KMS-11 (cell line): ENCODE data around the gene CSTF2.
"Not testable (repeated sequence)": the region's sequence is repeated elsewhere in the genome, so short reads cannot be mapped to it uniquely, and the experiment has no call there.

Experiments used
- H2AFZ ChIP-seq: fragments of 200-600 bp; sonication (generic); 2 replicates; pipeline ENCODE4 v1.6.1; 2016; ENCODE audit warnings: antibody characterized with exemption, mixed run types, low read depth
- H3K27ac ChIP-seq: fragments of 200-600 bp; sonication (generic); 2 replicates; pipeline ENCODE4 v1.6.1; 2016; ENCODE audit warnings: mild to moderate bottlenecking, mixed run types
- H3K27me3 ChIP-seq: fragments of 200-600 bp; sonication (generic); 2 replicates; pipeline ENCODE4 v1.6.1; 2017; ENCODE audit warnings: mild to moderate bottlenecking, low read depth, mixed run types, moderate library complexity; ENCODE audit not compliant: insufficient read depth
- H3K36me3 ChIP-seq: fragments of 200-600 bp; sonication (generic); 2 replicates; pipeline ENCODE4 v1.6.1; 2017; ENCODE audit warnings: mild to moderate bottlenecking, mixed run types; ENCODE audit not compliant: insufficient read depth
- H3K4me1 ChIP-seq: fragments of 200-600 bp; sonication (generic); 2 replicates; pipeline ENCODE4 v1.6.1; 2016; ENCODE audit warnings: mild to moderate bottlenecking, low read depth, mixed run types; ENCODE audit not compliant: poor library complexity, severe bottlenecking
- H3K4me2 ChIP-seq: fragments of 200-600 bp; sonication (generic); 2 replicates; pipeline ENCODE4 v1.7.0; 2016; ENCODE audit warnings: mild to moderate bottlenecking, mixed run types
- H3K4me3 ChIP-seq: fragments of 200-600 bp; sonication (generic); IDR thresholded peaks from 2 replicates; pipeline ENCODE4 v1.6.1; 2017; ENCODE audit warnings: low read depth, low read length, mixed read lengths; ENCODE audit not compliant: insufficient read depth
- H3K79me2 ChIP-seq: fragments of 200-600 bp; sonication (generic); 2 replicates; pipeline ENCODE4 v1.6.1; 2016; ENCODE audit warnings: low read depth, mixed run types; ENCODE audit not compliant: insufficient read depth
- H3K9ac ChIP-seq: fragments of 200-600 bp; sonication (generic); 2 replicates; pipeline ENCODE4 v1.6.1; 2016; ENCODE audit warnings: mild to moderate bottlenecking, mixed run types
- H4K20me1 ChIP-seq: fragments of 200-600 bp; sonication (generic); 2 replicates; pipeline ENCODE4 v1.6.1; 2016; ENCODE audit warnings: mild to moderate bottlenecking, mixed run types; ENCODE audit not compliant: insufficient read depth
- TF ChIP-seq, protein P1 (sequence below): fragments of 200-600 bp; sonication (generic); conservative IDR thresholded peaks from 2 replicates; pipeline ENCODE4 v1.6.1; 2017; ENCODE audit warnings: low read depth, mild to moderate bottlenecking, antibody characterized with exemption, low read length, moderate library complexity, mixed read lengths

Gene CSTF2

GRCh38 chrX:100802843-100803242 is 17.3 kb upstream of the CSTF2 start:
- Histone ChIP-seq H3K27me3 (no peaks in the 10 kb centered on the region), H2AFZ (no peak overlapping the region), H3K27ac (no peak overlapping the region), H3K4me3 (no peak overlapping the region), H3K4me1 (no peaks in the 10 kb centered on the region), H3K4me2 (no peak overlapping the region), H3K36me3 (no peaks in the 10 kb centered on the region), H3K9ac (no peak overlapping the region), H3K79me2 (no peaks in the 10 kb centered on the region), H4K20me1 (no peaks in the 10 kb centered on the region)
- TF ChIP-seq, protein P1, sequence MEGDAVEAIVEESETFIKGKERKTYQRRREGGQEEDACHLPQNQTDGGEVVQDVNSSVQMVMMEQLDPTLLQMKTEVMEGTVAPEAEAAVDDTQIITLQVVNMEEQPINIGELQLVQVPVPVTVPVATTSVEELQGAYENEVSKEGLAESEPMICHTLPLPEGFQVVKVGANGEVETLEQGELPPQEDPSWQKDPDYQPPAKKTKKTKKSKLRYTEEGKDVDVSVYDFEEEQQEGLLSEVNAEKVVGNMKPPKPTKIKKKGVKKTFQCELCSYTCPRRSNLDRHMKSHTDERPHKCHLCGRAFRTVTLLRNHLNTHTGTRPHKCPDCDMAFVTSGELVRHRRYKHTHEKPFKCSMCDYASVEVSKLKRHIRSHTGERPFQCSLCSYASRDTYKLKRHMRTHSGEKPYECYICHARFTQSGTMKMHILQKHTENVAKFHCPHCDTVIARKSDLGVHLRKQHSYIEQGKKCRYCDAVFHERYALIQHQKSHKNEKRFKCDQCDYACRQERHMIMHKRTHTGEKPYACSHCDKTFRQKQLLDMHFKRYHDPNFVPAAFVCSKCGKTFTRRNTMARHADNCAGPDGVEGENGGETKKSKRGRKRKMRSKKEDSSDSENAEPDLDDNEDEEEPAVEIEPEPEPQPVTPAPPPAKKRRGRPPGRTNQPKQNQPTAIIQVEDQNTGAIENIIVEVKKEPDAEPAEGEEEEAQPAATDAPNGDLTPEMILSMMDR: no peak

- Histone ChIP-seq H3K9ac (no peak overlapping the region), H4K20me1 (no peaks in the 10 kb centered on the region)
Observed at GRCh38 chrX:100804780-100805179, 15.4 kb upstream of the CSTF2 start.

GRCh38 chrX:100808265-100808664 is 11.9 kb upstream of the CSTF2 start:
- not testable (repeated sequence) for H3K4me2 ChIP-seq, H3K27ac ChIP-seq, H3K36me3 ChIP-seq

More at GRCh38 chrX:100804780-100805179, 15.4 kb upstream of the CSTF2 start:
- no peak overlapping the region for H3K27ac ChIP-seq
- no peaks in the 10 kb centered on the region for H3K79me2 ChIP-seq
- TF ChIP-seq, protein P1: no peak
- no peaks in the 10 kb centered on the region for H3K4me1 ChIP-seq
- H2AFZ ChIP-seq: no peak overlapping the region
- H3K4me3 ChIP-seq: no peak overlapping the region
- no peaks in the 10 kb centered on the region for H3K36me3 ChIP-seq
- no peak overlapping the region for H3K4me2 ChIP-seq
- no peaks in the 10 kb centered on the region for H3K27me3 ChIP-seq

GRCh38 chrX:100812216-100813158 is 7.7 kb upstream of the CSTF2 start:
- no peak overlapping the region for H3K4me3 ChIP-seq
- no peaks in the 10 kb centered on the region for H4K20me1 ChIP-seq
- no peak overlapping the region for H2AFZ ChIP-seq
- H3K4me1 ChIP-seq: no peaks in the 10 kb centered on the region
- H3K4me2 ChIP-seq: no peak overlapping the region
- H3K27ac ChIP-seq: no peak overlapping the region
- H3K79me2 ChIP-seq: no peaks in the 10 kb centered on the region
- H3K9ac ChIP-seq: no peak overlapping the region
- no peaks in the 10 kb centered on the region for H3K27me3 ChIP-seq
- TF ChIP-seq, protein P1: no peak
- H3K36me3 ChIP-seq: no peaks in the 10 kb centered on the region

More at GRCh38 chrX:100808265-100808664, 11.9 kb upstream of the CSTF2 start:
- not testable (repeated sequence) for H3K27me3 ChIP-seq, H3K4me3 ChIP-seq, H3K4me1 ChIP-seq, H3K79me2 ChIP-seq, H3K9ac ChIP-seq, H2AFZ ChIP-seq, H4K20me1 ChIP-seq

- no peaks in the 10 kb centered on the region for H3K27me3 ChIP-seq
- H3K27ac ChIP-seq: no peak overlapping the region
- H3K79me2 ChIP-seq: peaks cover 5% of the 10 kb centered on the region; the same call in 1 of the 2 replicates
- no peak overlapping the region for H3K9ac ChIP-seq
- H4K20me1 ChIP-seq: no peaks in the 10 kb centered on the region
- no peak overlapping the region for H2AFZ ChIP-seq
- peaks cover 7% of the 10 kb centered on the region for H3K4me1 ChIP-seq
- no peak overlapping the region for H3K4me2 ChIP-seq
- TF ChIP-seq, protein P1: no peak
- no peak overlapping the region for H3K4me3 ChIP-seq
- no peaks in the 10 kb centered on the region for H3K36me3 ChIP-seq
Observed at GRCh38 chrX:100817340-100817739, 2.9 kb upstream of the CSTF2 start.
